HepG2 (cell line): Measurements from ENCODE around the gene OR2AT4. TPM values are rescaled to one million over a fixed set of nuclear protein-coding genes. Genes with fewer than 3 reads are reported as not detected.

Experiments used
- BCL3 ChIP-seq: sonication (generic); formaldehyde crosslinking; IDR thresholded peaks from 2 replicates; pipeline ENCODE4 v1.5.1; 2020; ENCODE audit warnings: mild to moderate bottlenecking, missing genetic modification reagents, moderate library complexity
- EZH2 ChIP-seq: conservative IDR thresholded peaks from 2 replicates; pipeline ENCODE4 v1.6.1; 2012; ENCODE audit warnings: mild to moderate bottlenecking, low read depth, low read length, moderate library complexity
- FOXK1 ChIP-seq: sonication (generic); formaldehyde crosslinking; IDR thresholded peaks from 2 replicates; pipeline ENCODE4 v1.4.0; 2020; ENCODE audit warnings: low read depth, missing genetic modification reagents, borderline replicate concordance
- GABPB1 ChIP-seq: IDR thresholded peaks from 2 replicates; pipeline ENCODE4 v1.6.1; 2016; ENCODE audit warnings: mild to moderate bottlenecking, missing genetic modification reagents, moderate library complexity, missing compliant biosample characterization
- HDAC6 ChIP-seq: fragments of 200-600 bp; sonication (generic); IDR thresholded peaks from 2 replicates; pipeline ENCODE4 v1.7.0; 2017; ENCODE audit warnings: mild to moderate bottlenecking, antibody characterized with exemption, low read length, low read depth
- HNF1B ChIP-seq: sonication (generic); formaldehyde crosslinking; IDR thresholded peaks from 2 replicates; pipeline ENCODE4 v1.5.1; 2020; ENCODE audit warnings: mild to moderate bottlenecking, moderate library complexity, missing genetic modification reagents
- JDP2 ChIP-seq: sonication (generic); formaldehyde crosslinking; IDR thresholded peaks from 2 replicates; pipeline ENCODE4 v1.8.1; 2022; ENCODE audit warnings: missing genetic modification reagents, borderline replicate concordance
- KLF6 ChIP-seq: IDR thresholded peaks from 2 replicates; pipeline ENCODE4 v1.8.0; 2016; ENCODE audit warnings: missing biosample characterization, missing genetic modification reagents
- MYNN ChIP-seq: sonication (generic); formaldehyde crosslinking; IDR thresholded peaks from 2 replicates; pipeline ENCODE4 v1.4.0; 2020; ENCODE audit warnings: mild to moderate bottlenecking, low read depth, missing genetic modification reagents
- NR2C2 ChIP-seq: sonication (generic); formaldehyde crosslinking; IDR thresholded peaks from 2 replicates; pipeline ENCODE4 v1.4.0; 2020; ENCODE audit warnings: missing genetic modification reagents, mild to moderate bottlenecking, moderate library complexity, borderline replicate concordance
- SOX5 ChIP-seq: IDR thresholded peaks from 2 replicates; pipeline ENCODE4 v1.6.1; 2016; ENCODE audit warnings: borderline replicate concordance
- STAG1 ChIP-seq: sonication (generic); formaldehyde crosslinking; IDR thresholded peaks from 2 replicates; pipeline ENCODE4 v1.4.0; 2020; ENCODE audit warnings: missing genetic modification reagents
- SYNCRIP ChIP-seq: fragments of 200-400 bp; formaldehyde crosslinking; IDR thresholded peaks from 2 replicates; pipeline ENCODE4 v1.6.1; 2018; ENCODE audit warnings: mild to moderate bottlenecking, low read depth, low read length; ENCODE audit not compliant: insufficient read depth
- TEAD3 ChIP-seq: optimal IDR thresholded peaks from 2 replicates; pipeline ENCODE3; 2016; ENCODE audit warnings: borderline replicate concordance
- TP53 ChIP-seq: sonication (generic); formaldehyde crosslinking; conservative IDR thresholded peaks from 2 replicates; pipeline ENCODE4 v1.4.0; 2020; ENCODE audit warnings: missing genetic modification reagents
- YEATS4 ChIP-seq: sonication (generic); formaldehyde crosslinking; IDR thresholded peaks from 2 replicates; pipeline ENCODE4 v1.4.0; 2020; ENCODE audit warnings: missing genetic modification reagents, borderline replicate concordance
- ZFP37 ChIP-seq: sonication (generic); formaldehyde crosslinking; IDR thresholded peaks from 2 replicates; pipeline ENCODE4 v1.4.0; 2020; ENCODE audit warnings: missing genetic modification reagents, borderline replicate concordance
- ZNF629 ChIP-seq: sonication (generic); formaldehyde crosslinking; conservative IDR thresholded peaks from 2 replicates; pipeline ENCODE4 v1.5.0; 2020; ENCODE audit warnings: missing genetic modification reagents
- ZNF687 ChIP-seq: sonication (generic); formaldehyde crosslinking; IDR thresholded peaks from 2 replicates; pipeline ENCODE4 v1.5.1; 2020; ENCODE audit warnings: mild to moderate bottlenecking, missing genetic modification reagents, moderate library complexity
- ZNF710 ChIP-seq: sonication (generic); formaldehyde crosslinking; IDR thresholded peaks from 2 replicates; pipeline ENCODE4 v1.5.0; 2020; ENCODE audit warnings: mild to moderate bottlenecking, missing genetic modification reagents, borderline replicate concordance
- ZNF790 ChIP-seq: sonication (generic); formaldehyde crosslinking; IDR thresholded peaks from 2 replicates; pipeline ENCODE4 v1.8.0; 2022; ENCODE audit warnings: missing genetic modification reagents, mild to moderate bottlenecking, borderline replicate concordance
- polyA plus RNA-seq, 8 experiments: library from polyadenylated mRNA; depleted of rRNA in 3 of 8; stranded (reverse) in 7 of 8; unstranded in 1 of 8; fragments of >200 nt; fragmentation: Illumina TruSeq in 4 of 8; extraction: Trizol in 4 of 8; gene quantifications; 2 replicates each; pipeline versions ENCODE4 v1.2.1 to v1.2.3, GENCODE V29; 2011 to 2016; ENCODE audit warnings: low read depth in 4 of 8, missing spikeins in 1 of 8, mixed read lengths in 1 of 8; ENCODE audit not compliant: insufficient read depth in 1 of 8
- total RNA-seq, 5 experiments: library from RNA; depleted of rRNA; stranded (reverse); fragments of >200 nt; fragmentation: Illumina TruSeq; extraction: Trizol; gene quantifications; 2 replicates each; pipeline ENCODE4 v1.2.3, GENCODE V29; 2016; ENCODE audit warnings: low read depth in 1 of 5

Gene OR2AT4
- total and polyA plus RNA-seq, 2 of the 13 experiments (the other 11 are each of a cell fraction or from before 2014, with no cell fraction given): not detected

DNA sequence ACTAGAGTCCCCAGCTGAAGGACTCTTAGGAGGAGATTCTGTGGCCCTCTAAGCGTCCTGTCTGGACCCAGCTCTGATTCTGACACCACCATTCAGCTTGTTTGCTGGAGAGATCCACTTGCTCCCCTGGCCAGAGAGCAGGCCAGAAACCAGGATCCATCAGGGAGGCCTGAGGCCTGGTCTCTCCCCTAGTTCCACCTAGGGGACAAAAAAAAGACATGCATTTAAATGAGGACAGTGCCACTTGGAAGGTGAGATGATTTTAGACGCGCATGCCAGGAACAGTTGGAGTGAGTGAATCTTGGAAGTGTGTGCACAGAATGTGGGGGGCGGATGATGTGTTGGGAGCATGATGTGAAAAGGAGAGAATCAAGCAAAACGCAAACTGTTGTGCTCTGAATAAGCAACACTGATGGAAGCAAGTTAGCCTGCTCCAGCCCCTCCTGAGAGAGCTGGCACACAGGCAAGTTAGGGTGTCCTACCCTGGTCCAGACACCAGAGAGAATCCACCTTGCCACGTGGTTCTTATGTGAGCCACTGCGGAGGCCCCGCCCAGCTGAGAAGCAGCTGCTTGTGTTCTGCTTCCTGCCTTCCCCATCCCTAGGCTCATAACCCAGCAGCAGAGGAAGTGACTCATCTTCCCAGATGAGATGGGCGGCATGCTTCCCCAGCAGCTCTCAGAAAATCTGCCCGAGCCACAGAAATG is 46.2 kb upstream of the OR2AT4 start (continued):
- TF ChIP-seq JDP2 (no peak), STAG1 (CRISPR knock-in tag) (peak; percentile 19; the same call in 1 of the 2 replicates), ZFP37 (CRISPR knock-in tag) (0 out of 2 replicates have a peak, but pooled peaks have one; percentile 45), ZNF629 (CRISPR knock-in tag) (no peak), ZNF790 (CRISPR knock-in tag) (no peak), YEATS4 (CRISPR knock-in tag) (no peak), ZNF710 (CRISPR knock-in tag) (no peak), BCL3 (peak; percentile 32; the same call in 1 of the 2 replicates), MYNN (CRISPR knock-in tag) (no peak), HNF1B (CRISPR knock-in tag) (no peak), KLF6 (CRISPR knock-in tag) (no peak), GABPB1 (CRISPR knock-in tag) (peak; percentile 55), HDAC6 (no peak), ZNF687 (CRISPR knock-in tag) (peak; percentile 75), EZH2 (no peak), NR2C2 (CRISPR knock-in tag) (no peak), SYNCRIP (no peak), TP53 (no peak), SOX5 (CRISPR knock-in tag) (no peak), TEAD3 (CRISPR knock-in tag) (peak; percentile 51), FOXK1 (CRISPR knock-in tag) (no peak)
